Activated B cell treated with CpG ODN at 0.5 μM for 24 hours (primary cell): Measurements from ENCODE around the gene TBX4. TPM values are rescaled to one million over a fixed set of nuclear protein-coding genes. Genes with fewer than 3 reads are reported as not detected.

ENCODE experiments used
- ATAC-seq: fragments of 200-7000 bp; cut with Tn5 transposase; one replicate; pipeline ENCODE4 v1.10.0; 2021; ENCODE audit warnings: low read depth, mild to moderate bottlenecking, moderate library complexity
- CTCF ChIA-PET: fragments of 350-600 bp; sonication (Branson Sonifier 250); formaldehyde crosslinking; loops from one replicate; lab custom pipeline; 2021; ENCODE audit warnings: antibody characterized with exemption; lab: Charles Lee
- POLR2A ChIA-PET: fragments of 350-600 bp; sonication (Branson Sonifier 250); formaldehyde crosslinking; loops from one replicate; lab custom pipeline; 2021; ENCODE audit warnings: antibody characterized with exemption; lab: Charles Lee
- DNase-seq: peaks from one replicate; pipeline ENCODE4 v3.0.0; 2022
- H3K27ac Mint-ChIP-seq: one replicate; pipeline ENCODE4 v1.8.0; 2020; ENCODE audit warnings: mixed read lengths
- H3K27me3 Mint-ChIP-seq: one replicate; pipeline ENCODE4 v1.8.0; 2021; ENCODE audit warnings: mixed read lengths
- H3K36me3 Mint-ChIP-seq: one replicate; pipeline ENCODE4 v1.8.0; 2021; ENCODE audit warnings: low read depth, mixed read lengths
- H3K4me1 Mint-ChIP-seq: one replicate; pipeline ENCODE4 v1.8.0; 2021; ENCODE audit warnings: mixed read lengths
- H3K4me3 Mint-ChIP-seq: one replicate; pipeline ENCODE4 v1.8.0; 2020; ENCODE audit warnings: mild to moderate bottlenecking, mixed read lengths
- H3K9me3 Mint-ChIP-seq: one replicate; pipeline ENCODE4 v1.8.0; 2020; ENCODE audit warnings: mixed read lengths
- CTCF ChIP-seq: fragments of 200-600 bp; IDR thresholded peaks from one replicate; pipeline ENCODE4 v1.8.0; 2022; ENCODE audit warnings: antibody characterized with exemption, mild to moderate bottlenecking
- intact Hi-C: fragments of 100-400 bp; cut with micrococcal nuclease; formaldehyde crosslinking; loops from one replicate; pipeline ENCODE4 v1.15.1; 2024
- total RNA-seq: library from RNA; stranded (reverse); gene quantifications from 2 replicates; pipeline ENCODE4 v1.2.3, GENCODE V29; 2022

TBX4 gene
- total RNA-seq, 1 donor from 2014 or later = not detected

GRCh38 chr17:61483778-61484116 lies 31.5 kb downstream of the TBX4 start:
- no peaks in the 10 kb centered on the region for H3K9me3 Mint-ChIP-seq
- ATAC-seq (no peak), DNase-seq (no peak)
- no peak for TF ChIP-seq CTCF
- no peak overlapping the region for H3K4me3 Mint-ChIP-seq
- ChIA-PET POLR2A (no interaction called here), CTCF (no interaction called here)
- H3K27me3 Mint-ChIP-seq = peaks cover 9% of the 10 kb centered on the region
- intact Hi-C loops = no loop called here
- no peaks in the 10 kb centered on the region for H3K4me1 Mint-ChIP-seq
- H3K36me3 Mint-ChIP-seq = no peaks in the 10 kb centered on the region
- no peak overlapping the region for H3K27ac Mint-ChIP-seq

- H3K27ac Mint-ChIP-seq = no peak overlapping the region
- intact Hi-C loops = no loop called here
- H3K9me3 Mint-ChIP-seq = no peaks in the 10 kb centered on the region
These were observed 32.0 kb downstream of the TBX4 start for GRCh38 chr17:61484174-61484573.

GRCh38 chr17:61485067-61485775 lies 33.0 kb downstream of the TBX4 start:
- no peak for DNase-seq
- Mint-ChIP-seq H3K9me3 (no peaks in the 10 kb centered on the region), H3K27ac (no peak overlapping the region), H3K4me3 (no peak overlapping the region), H3K27me3 (peaks cover 10% of the 10 kb centered on the region), H3K36me3 (no peaks in the 10 kb centered on the region), H3K4me1 (no peaks in the 10 kb centered on the region)
- ChIA-PET POLR2A (interaction anchor here (0.8 kb wide), 1 partner anchor 470 kb away, joined by 3 read pairs; no protein-coding TSS in a partner anchor), CTCF (no interaction called here)
- intact Hi-C loops = no loop called here
- ATAC-seq = no peak
- no peak for TF ChIP-seq CTCF

More at GRCh38 chr17:61484174-61484573, 32.0 kb downstream of the TBX4 start:
- POLR2A ChIA-PET = no interaction called here
- H3K27me3 Mint-ChIP-seq = peaks cover 10% of the 10 kb centered on the region
- H3K36me3 Mint-ChIP-seq = no peaks in the 10 kb centered on the region
- no peaks in the 10 kb centered on the region for H3K4me1 Mint-ChIP-seq
- DNase-seq = no peak
- CTCF ChIA-PET = no interaction called here
- TF ChIP-seq CTCF = no peak
- no peak for ATAC-seq
- no peak overlapping the region for H3K4me3 Mint-ChIP-seq

GRCh38 chr17:61486135-61487120 lies 34.2 kb downstream of the TBX4 start:
- DNase-seq (no peak), ATAC-seq (no peak)
- Mint-ChIP-seq H3K4me3 (no peak overlapping the region), H3K9me3 (no peaks in the 10 kb centered on the region), H3K27me3 (peaks cover 10% of the 10 kb centered on the region), H3K36me3 (no peaks in the 10 kb centered on the region), H3K4me1 (no peaks in the 10 kb centered on the region), H3K27ac (no peak overlapping the region)
- ChIA-PET POLR2A (interaction anchor here (0.8 kb wide), 1 partner anchor 471 kb away, joined by 3 read pairs; no protein-coding TSS in a partner anchor), CTCF (no interaction called here)
- intact Hi-C loops = no loop called here
- TF ChIP-seq CTCF = no peak
